HG03457 (cell line): ENCODE data around the gene RIPOR3.

ENCODE experiments used
- ATAC-seq: cut with Tn5 transposase; IDR thresholded peaks from one replicate; pipeline ENCODE4 v1.9.1; 2021; ENCODE audit warnings: moderate number of reproducible peaks; ENCODE audit not compliant: unreplicated experiment

Gene RIPOR3

GRCh38 chr20:50537546-50538201 is 153.7 kb downstream of the RIPOR3 start:
- ATAC-seq: no peak

DNA sequence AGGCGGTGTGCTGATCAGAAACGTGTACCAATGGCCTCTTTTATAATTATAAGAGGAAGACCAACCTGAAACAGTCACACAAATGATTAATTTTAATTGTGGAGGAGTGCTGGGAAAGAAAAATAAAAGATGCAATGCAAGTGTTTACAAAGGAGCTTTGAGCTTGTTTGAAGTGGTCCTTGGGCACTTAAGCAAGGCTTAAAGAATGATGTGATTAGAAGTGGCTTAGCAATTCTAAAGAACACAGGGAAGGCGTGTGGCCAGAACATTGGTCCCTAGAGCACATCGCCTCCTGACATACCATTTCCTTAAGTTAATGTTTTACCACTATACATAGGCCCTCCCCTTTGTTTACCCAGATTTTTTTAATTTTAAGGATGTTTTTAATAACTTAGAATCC is 155.0 kb downstream of the RIPOR3 start:
- no peak for ATAC-seq
